Esophagus (tissue), 2 donors: ENCODE results near the gene VEZF1. TPM values are rescaled to one million over a fixed set of nuclear protein-coding genes. Genes with fewer than 3 reads are reported as not detected.

Experiments
- H3K27ac ChIP-seq, 2 donors: one replicate each; pipeline ENCODE4 v1.5.1; 2013; ENCODE audit warnings: low read depth in 2 of 2, mild to moderate bottlenecking in 2 of 2, inconsistent platforms in 1 of 2, low read length in 1 of 2, moderate library complexity in 1 of 2
- H3K27me3 ChIP-seq, 2 donors: one replicate each; pipeline ENCODE4 v1.6.1; 2013; ENCODE audit warnings: low read length in 2 of 2, control low read depth in 1 of 2, mild to moderate bottlenecking in 1 of 2; ENCODE audit not compliant: insufficient read depth in 2 of 2, control insufficient read depth in 1 of 2
- H3K36me3 ChIP-seq, 2 donors: one replicate each; pipeline ENCODE4 v1.6.1; 2013; ENCODE audit warnings: low read length in 1 of 2; ENCODE audit not compliant: control insufficient read depth in 2 of 2, insufficient read depth in 2 of 2
- H3K4me1 ChIP-seq, 2 donors: one replicate each; pipeline ENCODE4 v1.6.1; 2013; ENCODE audit warnings: low read length in 1 of 2; ENCODE audit not compliant: control insufficient read depth in 2 of 2, insufficient read depth in 2 of 2
- H3K4me3 ChIP-seq, 2 donors: one replicate each; pipeline ENCODE4 v1.5.1; 2013; ENCODE audit warnings: low read length in 2 of 2, mild to moderate bottlenecking in 2 of 2, low read depth in 1 of 2, moderate library complexity in 1 of 2
- H3K9me3 ChIP-seq, 2 donors: one replicate each; pipeline ENCODE4 v1.6.1; 2013; ENCODE audit warnings: mild to moderate bottlenecking in 2 of 2, low read depth in 1 of 2, low read length in 1 of 2, moderate library complexity in 1 of 2; ENCODE audit not compliant: control insufficient read depth in 2 of 2, insufficient read depth in 1 of 2
- WGBS, 2 donors: extraction: QIAGEN DNeasy Blood & Tissue Kit; methylation state at CpG; one replicate each; pipeline ENCODE4 v1.1.7; 2013; 5-methylcytosine and 5-hydroxymethylcytosine counted together
- polyA plus RNA-seq, 2 donors: library from polyadenylated mRNA; stranded (reverse); fragments of 200-250 nt; gene quantifications; one replicate each; pipeline ENCODE4 v1.2.3, GENCODE V29; 2013
- donor health status: healthy with polysubstance abuse.
- donor health status: Bipolar disorder and iron deficiency.

Gene VEZF1
- polyA plus RNA-seq, 2 donors = 8.8 to 10.6 TPM

GRCh38 chr17:57938061-57938502 is 50.0 kb downstream of the VEZF1 start:
- peaks cover 16 to 26% of the 10 kb centered on the region in 2 donors for H3K4me1 ChIP-seq

DNA sequence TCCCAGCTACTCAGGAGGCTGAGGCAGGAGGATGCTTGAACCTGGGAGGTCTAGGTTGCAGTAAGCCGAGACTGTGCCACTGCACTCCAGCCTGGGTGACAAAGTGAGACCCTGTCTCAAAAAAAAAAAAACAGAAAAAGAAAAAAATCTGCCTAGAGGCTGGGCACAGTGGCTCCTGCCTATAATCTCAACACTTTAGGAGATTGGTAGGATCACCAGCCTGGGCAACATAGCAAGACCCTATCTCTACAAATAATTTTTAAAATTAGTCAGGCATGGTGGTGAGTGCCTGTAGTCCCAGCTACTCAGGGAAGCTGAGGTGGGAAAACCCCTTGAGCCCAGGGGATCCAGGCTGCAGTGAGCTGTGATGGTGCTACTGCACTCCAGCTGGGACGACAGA is 50.6 kb downstream of the VEZF1 start:
- Histone ChIP-seq H3K4me3 (no peak overlapping the region), H3K27me3 (no peaks in the 10 kb centered on the region), H3K27ac (peak overlapping the region in 1 of 2 donors; percentile 9), H3K9me3 (no peaks in the 10 kb centered on the region), H3K36me3 (no peaks in the 10 kb centered on the region), H3K4me1 (peaks cover 16 to 26% of the 10 kb centered on the region in 2 donors)
- 92 to 94% methylated on average over 2 of the region's 2 CpGs for WGBS, 2 donors

More at GRCh38 chr17:57938061-57938502, 50.0 kb downstream of the VEZF1 start:
- Histone ChIP-seq H3K36me3 (no peaks in the 10 kb centered on the region), H3K27me3 (no peaks in the 10 kb centered on the region), H3K27ac (peak overlapping the region; percentile 20 to 59), H3K4me3 (no peak overlapping the region), H3K9me3 (no peaks in the 10 kb centered on the region)
- WGBS, 2 donors = 62 to 65% methylated on average over 7 of the region's 7 CpGs

- H3K36me3 ChIP-seq = no peaks in the 10 kb centered on the region
- no peaks in the 10 kb centered on the region for H3K27me3 ChIP-seq
- H3K4me3 ChIP-seq = no peak overlapping the region
- 50 to 59% methylated on average over 11 of the region's 11 CpGs for WGBS, 2 donors
- H3K9me3 ChIP-seq = no peaks in the 10 kb centered on the region
- H3K27ac ChIP-seq = peak overlapping the region; percentile 69 to 87
- peaks cover 13 to 20% of the 10 kb centered on the region in 2 donors for H3K4me1 ChIP-seq
Observed at GRCh38 chr17:57935833-57936807, 51.9 kb downstream of the VEZF1 start.

DNA sequence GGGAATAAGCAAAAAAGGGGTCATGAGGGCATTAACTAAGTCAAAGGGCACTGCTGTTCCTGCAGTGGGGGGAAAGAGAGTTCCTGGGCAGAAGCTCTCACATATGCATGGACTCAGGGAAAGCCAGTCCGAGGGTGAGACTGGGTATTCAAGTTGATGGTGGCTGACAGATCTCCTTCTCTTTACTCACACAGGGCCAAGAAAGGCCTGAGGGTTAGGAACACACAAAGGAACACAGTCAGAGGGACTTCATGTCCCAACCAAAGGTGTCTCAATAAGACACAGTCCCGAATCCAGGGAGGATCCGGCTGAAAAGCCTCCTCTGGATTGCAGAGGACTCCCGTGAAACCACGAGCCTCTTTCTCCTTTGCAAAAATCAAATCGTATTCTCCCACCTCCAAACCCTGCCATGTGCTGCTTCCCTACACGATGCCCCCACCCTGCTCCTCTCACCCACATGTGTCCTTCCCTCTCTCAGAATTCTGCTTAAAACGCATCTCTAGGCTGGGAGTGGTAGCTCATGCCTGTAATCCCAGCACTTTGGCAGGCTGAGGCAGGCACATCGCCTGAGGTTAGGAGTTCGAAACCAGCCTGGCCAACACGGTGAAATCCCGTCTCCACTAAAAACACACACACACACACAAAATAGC is 56.4 kb downstream of the VEZF1 start:
- 53 to 72% methylated on average over 12 of the region's 12 CpGs for WGBS, 2 donors
- Histone ChIP-seq H3K4me1 (peaks cover 15 to 17% of the 10 kb centered on the region in 2 donors), H3K9me3 (no peaks in the 10 kb centered on the region), H3K36me3 (no peaks in the 10 kb centered on the region), H3K4me3 (no peak overlapping the region), H3K27ac (peak overlapping the region; percentile 60 to 70), H3K27me3 (no peaks in the 10 kb centered on the region)

GRCh38 chr17:57930239-57930638 is 57.8 kb downstream of the VEZF1 start:
- Histone ChIP-seq H3K4me1 (peaks cover 6 to 13% of the 10 kb centered on the region in 2 donors), H3K27me3 (no peaks in the 10 kb centered on the region), H3K4me3 (no peak overlapping the region), H3K36me3 (no peaks in the 10 kb centered on the region), H3K27ac (peak overlapping the region; percentile 33 to 72), H3K9me3 (no peaks in the 10 kb centered on the region)
- WGBS, 2 donors = 78 to 79% methylated on average over 5 of the region's 5 CpGs

- Histone ChIP-seq H3K4me1 (peaks cover 6 to 14% of the 10 kb centered on the region in 2 donors), H3K9me3 (no peaks in the 10 kb centered on the region), H3K27ac (peak overlapping the region in 1 of 2 donors; percentile 58), H3K27me3 (no peaks in the 10 kb centered on the region), H3K4me3 (no peak overlapping the region), H3K36me3 (no peaks in the 10 kb centered on the region)
- 52 to 70% methylated on average over 4 of the region's 4 CpGs for WGBS, 2 donors
Observed at GRCh38 chr17:57929386-57929785, 58.7 kb downstream of the VEZF1 start.

GRCh38 chr17:57928928-57929327 is 59.1 kb downstream of the VEZF1 start:
- no peak overlapping the region for H3K4me3 ChIP-seq
- peaks cover 6 to 14% of the 10 kb centered on the region in 2 donors for H3K4me1 ChIP-seq
- WGBS, 2 donors = 38 to 53% methylated on average over 5 of the region's 5 CpGs
- H3K27ac ChIP-seq = peak overlapping the region; percentile 13 to 58
- no peaks in the 10 kb centered on the region for H3K36me3 ChIP-seq
- no peaks in the 10 kb centered on the region for H3K9me3 ChIP-seq
- H3K27me3 ChIP-seq = no peaks in the 10 kb centered on the region

DNA sequence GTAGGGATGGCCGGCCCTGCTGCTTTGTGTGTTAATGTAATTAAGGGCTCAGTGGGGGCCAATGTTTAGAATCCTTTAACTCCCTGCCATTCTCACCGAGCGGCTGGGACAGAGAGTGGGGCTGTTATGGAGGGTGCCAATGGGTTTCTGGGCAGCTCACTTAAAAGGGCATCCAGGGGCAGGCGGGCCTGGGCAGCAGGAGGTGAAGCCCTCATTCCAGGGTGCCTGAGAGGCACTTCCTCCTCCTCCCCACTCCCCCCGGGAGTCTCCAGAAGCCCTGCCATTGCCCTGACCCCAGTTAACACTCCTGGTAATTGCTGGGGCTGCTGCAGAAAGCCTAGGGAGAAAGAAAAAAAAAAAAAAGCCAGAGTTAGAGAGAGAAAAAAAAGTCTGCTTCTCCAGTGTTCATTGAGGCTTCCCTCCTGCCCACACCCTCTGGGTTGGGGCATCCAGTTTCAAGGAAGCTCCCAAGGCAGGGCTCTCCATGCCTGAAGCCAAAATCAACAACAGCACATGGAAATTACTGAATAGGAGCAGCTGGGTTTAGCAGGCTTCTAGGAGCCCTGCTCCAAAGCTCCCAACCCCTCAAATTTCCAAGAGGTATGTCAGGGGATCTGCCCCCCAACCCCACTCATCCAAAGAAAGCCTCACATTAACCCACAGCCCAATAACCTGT is 60.9 kb downstream of the VEZF1 start:
- Histone ChIP-seq H3K4me3 (no peak overlapping the region), H3K27ac (peak overlapping the region; percentile 50 to 62), H3K27me3 (no peaks in the 10 kb centered on the region), H3K36me3 (no peaks in the 10 kb centered on the region), H3K9me3 (no peaks in the 10 kb centered on the region), H3K4me1 (peaks cover 6 to 14% of the 10 kb centered on the region in 2 donors)
- 33 to 43% methylated on average over 5 of the region's 5 CpGs for WGBS, 2 donors

GRCh38 chr17:57926723-57927047 is 61.4 kb downstream of the VEZF1 start:
- no peaks in the 10 kb centered on the region for H3K27me3 ChIP-seq
- no peaks in the 10 kb centered on the region for H3K36me3 ChIP-seq
- WGBS, 2 donors = 50 to 65% methylated on average over 7 of the region's 7 CpGs
- no peak overlapping the region for H3K4me3 ChIP-seq
- H3K27ac ChIP-seq = peak overlapping the region; percentile 50 to 62
- peaks cover 6 to 14% of the 10 kb centered on the region in 2 donors for H3K4me1 ChIP-seq
- no peaks in the 10 kb centered on the region for H3K9me3 ChIP-seq
